IMR-90 (cell line): ENCODE results near the gene RINT1.

ENCODE experiments used
- BHLHE40 ChIP-seq: fragments of 150-350 bp; IDR thresholded peaks from 2 replicates; pipeline ENCODE4 v1.6.1; 2016; ENCODE audit warnings: mild to moderate bottlenecking, low read depth, low read length
- CTCF ChIP-seq: conservative IDR thresholded peaks from 2 replicates; pipeline ENCODE4 v1.5.1; 2012; ENCODE audit warnings: mild to moderate bottlenecking, low read depth, low read length, improper control_type of control experiment
- FOS ChIP-seq: fragments of 150-350 bp; IDR thresholded peaks from 2 replicates; pipeline ENCODE4 v1.6.1; 2016; ENCODE audit warnings: low read depth, low read length
- POLR2A ChIP-seq: IDR thresholded peaks from 2 replicates; pipeline ENCODE4 v1.6.1; 2012; ENCODE audit warnings: mild to moderate bottlenecking, low read depth, low read length
- SMC3 ChIP-seq: fragments of 150-350 bp; IDR thresholded peaks from 2 replicates; pipeline ENCODE4 v1.6.1; 2016; ENCODE audit warnings: low read depth, mild to moderate bottlenecking, antibody characterized with exemption, low read length, moderate library complexity
- USF2 ChIP-seq: fragments of 150-350 bp; IDR thresholded peaks from 2 replicates; pipeline ENCODE4 v1.6.1; 2017; ENCODE audit warnings: mild to moderate bottlenecking, antibody characterized with exemption, low read length, low read depth

- TF ChIP-seq POLR2A (no peak), CTCF (no peak), SMC3 (no peak), USF2 (no peak), BHLHE40 (no peak), FOS (no peak)
Measured at GRCh38 chr7:105591522-105591921, 59.5 kb downstream of the RINT1 start.
